Stimulated activated memory B cell treated with anti-CD40 and anti-IgM and Interleukin-4, amounts not matched to agents 10 μg/mL and 1 μg/mL and 100 μg/mL, for 72 hours (primary cell): ENCODE data around the gene PAX7.
"Not testable (repeated sequence)": the region's sequence is repeated elsewhere in the genome, so short reads cannot be mapped to it uniquely, and the experiment has no call there.

Source experiments
- ATAC-seq: fragments of 150-1000 bp; cut with Tn5 transposase; 2 replicates; pipeline ENCODE4 v1.10.0; 2021
- H3K27ac Mint-ChIP-seq: one replicate; pipeline ENCODE4 v1.8.0; 2022; ENCODE audit warnings: mild to moderate bottlenecking, mixed read lengths
- H3K27me3 Mint-ChIP-seq: one replicate; pipeline ENCODE4 v1.8.0; 2022; ENCODE audit warnings: mixed read lengths
- H3K36me3 Mint-ChIP-seq: one replicate; pipeline ENCODE4 v1.8.0; 2022; ENCODE audit warnings: mixed read lengths
- H3K4me1 Mint-ChIP-seq: one replicate; pipeline ENCODE4 v1.8.0; 2022; ENCODE audit warnings: mixed read lengths
- H3K4me3 Mint-ChIP-seq: one replicate; pipeline ENCODE4 v1.8.0; 2022; ENCODE audit warnings: mild to moderate bottlenecking, moderate library complexity, mixed read lengths
- H3K9me3 Mint-ChIP-seq: one replicate; pipeline ENCODE4 v1.8.0; 2022; ENCODE audit warnings: mixed read lengths

PAX7 gene

GRCh38 chr1:18731591-18732235 lies 101.1 kb downstream of the PAX7 start:
- ATAC-seq = no peak
- H3K9me3 Mint-ChIP-seq = no peaks in the 10 kb centered on the region
- no peak overlapping the region for H3K4me3 Mint-ChIP-seq
- H3K27ac Mint-ChIP-seq = no peak overlapping the region
- peaks cover 59% of the 10 kb centered on the region for H3K27me3 Mint-ChIP-seq
- no peaks in the 10 kb centered on the region for H3K4me1 Mint-ChIP-seq
- H3K36me3 Mint-ChIP-seq = no peaks in the 10 kb centered on the region

GRCh38 chr1:18732686-18733085 lies 102.0 kb downstream of the PAX7 start:
- ATAC-seq = no peak
- Mint-ChIP-seq H3K4me3 (no peak overlapping the region), H3K9me3 (peaks cover under 1% of the 10 kb centered on the region), H3K27me3 (peaks cover 50% of the 10 kb centered on the region), H3K36me3 (no peaks in the 10 kb centered on the region), H3K27ac (no peak overlapping the region), H3K4me1 (no peaks in the 10 kb centered on the region)

GRCh38 chr1:18734001-18734400 lies 103.4 kb downstream of the PAX7 start:
- Mint-ChIP-seq H3K4me3 (no peak overlapping the region), H3K9me3 (peaks cover 3% of the 10 kb centered on the region), H3K4me1 (no peaks in the 10 kb centered on the region), H3K36me3 (no peaks in the 10 kb centered on the region), H3K27ac (no peak overlapping the region), H3K27me3 (peaks cover 49% of the 10 kb centered on the region)
- ATAC-seq = no peak

GRCh38 chr1:18734461-18735223 lies 104.0 kb downstream of the PAX7 start:
- no peak overlapping the region for H3K27ac Mint-ChIP-seq
- H3K9me3 Mint-ChIP-seq = peaks cover 3% of the 10 kb centered on the region
- H3K27me3 Mint-ChIP-seq = peaks cover 48% of the 10 kb centered on the region
- ATAC-seq = no peak
- no peak overlapping the region for H3K4me3 Mint-ChIP-seq
- no peaks in the 10 kb centered on the region for H3K4me1 Mint-ChIP-seq
- no peaks in the 10 kb centered on the region for H3K36me3 Mint-ChIP-seq

- Mint-ChIP-seq H3K27ac (no peak overlapping the region), H3K36me3 (no peaks in the 10 kb centered on the region), H3K4me3 (no peak overlapping the region), H3K27me3 (peaks cover 56% of the 10 kb centered on the region), H3K9me3 (peaks cover 3% of the 10 kb centered on the region), H3K4me1 (no peaks in the 10 kb centered on the region)
- no peak for ATAC-seq
Measured at GRCh38 chr1:18735224-18735997, 104.8 kb downstream of the PAX7 start.

- H3K27ac Mint-ChIP-seq = no peak overlapping the region
- no peak for ATAC-seq
- no peaks in the 10 kb centered on the region for H3K4me1 Mint-ChIP-seq
- peaks cover 55% of the 10 kb centered on the region for H3K27me3 Mint-ChIP-seq
- peaks cover 7% of the 10 kb centered on the region for H3K9me3 Mint-ChIP-seq
- H3K36me3 Mint-ChIP-seq = no peaks in the 10 kb centered on the region
- H3K4me3 Mint-ChIP-seq = no peak overlapping the region
Measured at GRCh38 chr1:18736958-18737357, 106.3 kb downstream of the PAX7 start.

GRCh38 chr1:18738126-18738525 lies 107.5 kb downstream of the PAX7 start:
- H3K27ac Mint-ChIP-seq = no peak overlapping the region
- H3K4me1 Mint-ChIP-seq = no peaks in the 10 kb centered on the region

GRCh38 chr1:18738617-18739016 lies 108.0 kb downstream of the PAX7 start:
- peaks cover 40% of the 10 kb centered on the region for H3K27me3 Mint-ChIP-seq
- no peak for ATAC-seq
- no peaks in the 10 kb centered on the region for H3K36me3 Mint-ChIP-seq
- H3K27ac Mint-ChIP-seq = no peak overlapping the region
- no peaks in the 10 kb centered on the region for H3K4me1 Mint-ChIP-seq
- H3K4me3 Mint-ChIP-seq = no peak overlapping the region
- peaks cover 7% of the 10 kb centered on the region for H3K9me3 Mint-ChIP-seq

More at GRCh38 chr1:18738126-18738525, 107.5 kb downstream of the PAX7 start:
- H3K4me3 Mint-ChIP-seq = no peak overlapping the region
- H3K36me3 Mint-ChIP-seq = no peaks in the 10 kb centered on the region
- peaks cover 7% of the 10 kb centered on the region for H3K9me3 Mint-ChIP-seq
- H3K27me3 Mint-ChIP-seq = peaks cover 45% of the 10 kb centered on the region
- no peak for ATAC-seq

- H3K27me3 Mint-ChIP-seq = peaks cover 41% of the 10 kb centered on the region
- no peak overlapping the region for H3K4me3 Mint-ChIP-seq
- no peak for ATAC-seq
- no peak overlapping the region for H3K27ac Mint-ChIP-seq
- H3K36me3 Mint-ChIP-seq = no peaks in the 10 kb centered on the region
- peaks cover 11% of the 10 kb centered on the region for H3K9me3 Mint-ChIP-seq
- H3K4me1 Mint-ChIP-seq = no peaks in the 10 kb centered on the region
Measured at GRCh38 chr1:18739408-18739807, 108.8 kb downstream of the PAX7 start.

- ATAC-seq = no peak
- Mint-ChIP-seq H3K4me1 (no peaks in the 10 kb centered on the region), H3K4me3 (no peak overlapping the region), H3K27ac (no peak overlapping the region), H3K9me3 (peaks cover 12% of the 10 kb centered on the region), H3K27me3 (peaks cover 41% of the 10 kb centered on the region), H3K36me3 (no peaks in the 10 kb centered on the region)
Measured at GRCh38 chr1:18739897-18740296, 109.3 kb downstream of the PAX7 start.

GRCh38 chr1:18740617-18741016 lies 110.0 kb downstream of the PAX7 start:
- Mint-ChIP-seq H3K9me3 (peaks cover 12% of the 10 kb centered on the region), H3K27ac (no peak overlapping the region), H3K27me3 (peaks cover 44% of the 10 kb centered on the region), H3K4me3 (no peak overlapping the region), H3K36me3 (no peaks in the 10 kb centered on the region), H3K4me1 (no peaks in the 10 kb centered on the region)
- no peak for ATAC-seq

GRCh38 chr1:18743233-18743632 lies 112.6 kb downstream of the PAX7 start:
- peaks cover 9% of the 10 kb centered on the region for H3K9me3 Mint-ChIP-seq

GRCh38 chr1:18744381-18744780 lies 113.7 kb downstream of the PAX7 start:
- H3K9me3 Mint-ChIP-seq, ATAC-seq, H3K4me1 Mint-ChIP-seq, H3K27ac Mint-ChIP-seq, H3K36me3 Mint-ChIP-seq, H3K4me3 Mint-ChIP-seq: not testable (repeated sequence)
- H3K27me3 Mint-ChIP-seq = peaks cover 51% of the 10 kb centered on the region

More at GRCh38 chr1:18743233-18743632, 112.6 kb downstream of the PAX7 start:
- Mint-ChIP-seq H3K4me1 (no peaks in the 10 kb centered on the region), H3K27ac (no peak overlapping the region), H3K4me3 (no peak overlapping the region), H3K27me3 (peaks cover 51% of the 10 kb centered on the region), H3K36me3 (no peaks in the 10 kb centered on the region)
- ATAC-seq = no peak

- Mint-ChIP-seq H3K9me3 (peaks cover 5% of the 10 kb centered on the region), H3K4me3 (no peak overlapping the region), H3K36me3 (no peaks in the 10 kb centered on the region), H3K4me1 (no peaks in the 10 kb centered on the region), H3K27me3 (peaks cover 39% of the 10 kb centered on the region), H3K27ac (no peak overlapping the region)
- ATAC-seq = no peak
Measured at GRCh38 chr1:18746981-18747380, 116.3 kb downstream of the PAX7 start.

GRCh38 chr1:18747671-18748070 lies 117.0 kb downstream of the PAX7 start:
- Mint-ChIP-seq H3K27me3 (peaks cover 39% of the 10 kb centered on the region), H3K4me1 (no peaks in the 10 kb centered on the region), H3K36me3 (no peaks in the 10 kb centered on the region), H3K27ac (no peak overlapping the region), H3K9me3 (peaks cover 5% of the 10 kb centered on the region), H3K4me3 (no peak overlapping the region)
- no peak for ATAC-seq
